GM12864 (cell line): ENCODE data around the gene FARP1.

ENCODE experiments used
- DNase-seq: peaks from one replicate; pipeline ENCODE4 v3.0.0-alpha.2; 2011; ENCODE audit warnings: low read depth
- H3K4me3 ChIP-seq: 2 replicates; pipeline ENCODE4 v1.5.1; 2011; ENCODE audit warnings: mild to moderate bottlenecking, low read depth, low read length, control low read depth
- TF ChIP-seq, protein P1 (sequence below): IDR thresholded peaks from 2 replicates; pipeline ENCODE4 v1.5.1; 2011; ENCODE audit warnings: low read depth, mild to moderate bottlenecking, moderate library complexity, low read length, control low read depth, inconsistent platforms; ENCODE audit errors: missing control alignments

FARP1 gene

DNA sequence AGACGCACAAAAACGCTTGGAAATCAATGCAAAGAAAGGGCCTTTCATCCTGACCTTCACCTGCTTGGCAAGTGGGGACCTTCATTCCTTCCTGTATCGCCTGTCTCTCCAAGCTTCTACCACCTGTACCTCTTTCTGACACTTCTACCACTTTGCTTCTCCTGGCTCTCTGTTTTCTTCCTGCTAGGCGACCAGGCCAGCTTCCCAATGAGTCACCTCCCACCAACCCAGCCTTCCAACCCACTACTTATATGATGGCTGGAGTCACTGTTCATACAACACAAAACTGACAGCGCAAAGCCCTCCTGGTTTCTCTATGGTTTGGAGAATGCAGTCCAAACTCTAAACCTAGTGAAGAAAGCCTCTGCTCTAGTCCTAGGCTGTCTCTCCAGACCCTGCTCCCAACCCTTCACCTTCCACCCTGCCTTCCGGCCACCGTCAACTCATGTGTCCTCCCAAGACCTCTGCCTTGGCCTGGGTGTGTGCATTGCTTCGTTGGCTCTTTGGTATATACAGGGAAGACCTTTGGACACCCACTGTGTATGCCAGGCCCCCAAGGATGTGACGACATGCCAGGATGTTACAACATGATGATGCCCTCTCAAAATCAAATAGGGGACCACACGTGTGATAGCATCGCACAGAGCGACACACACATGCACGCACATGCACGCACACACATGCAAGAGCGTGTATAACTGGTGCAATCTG is 285.5 kb downstream of the FARP1 start:
- DNase-seq: no peak
- no peak overlapping the region for H3K4me3 ChIP-seq
- TF ChIP-seq, protein P1, sequence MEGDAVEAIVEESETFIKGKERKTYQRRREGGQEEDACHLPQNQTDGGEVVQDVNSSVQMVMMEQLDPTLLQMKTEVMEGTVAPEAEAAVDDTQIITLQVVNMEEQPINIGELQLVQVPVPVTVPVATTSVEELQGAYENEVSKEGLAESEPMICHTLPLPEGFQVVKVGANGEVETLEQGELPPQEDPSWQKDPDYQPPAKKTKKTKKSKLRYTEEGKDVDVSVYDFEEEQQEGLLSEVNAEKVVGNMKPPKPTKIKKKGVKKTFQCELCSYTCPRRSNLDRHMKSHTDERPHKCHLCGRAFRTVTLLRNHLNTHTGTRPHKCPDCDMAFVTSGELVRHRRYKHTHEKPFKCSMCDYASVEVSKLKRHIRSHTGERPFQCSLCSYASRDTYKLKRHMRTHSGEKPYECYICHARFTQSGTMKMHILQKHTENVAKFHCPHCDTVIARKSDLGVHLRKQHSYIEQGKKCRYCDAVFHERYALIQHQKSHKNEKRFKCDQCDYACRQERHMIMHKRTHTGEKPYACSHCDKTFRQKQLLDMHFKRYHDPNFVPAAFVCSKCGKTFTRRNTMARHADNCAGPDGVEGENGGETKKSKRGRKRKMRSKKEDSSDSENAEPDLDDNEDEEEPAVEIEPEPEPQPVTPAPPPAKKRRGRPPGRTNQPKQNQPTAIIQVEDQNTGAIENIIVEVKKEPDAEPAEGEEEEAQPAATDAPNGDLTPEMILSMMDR: no peak

DNA sequence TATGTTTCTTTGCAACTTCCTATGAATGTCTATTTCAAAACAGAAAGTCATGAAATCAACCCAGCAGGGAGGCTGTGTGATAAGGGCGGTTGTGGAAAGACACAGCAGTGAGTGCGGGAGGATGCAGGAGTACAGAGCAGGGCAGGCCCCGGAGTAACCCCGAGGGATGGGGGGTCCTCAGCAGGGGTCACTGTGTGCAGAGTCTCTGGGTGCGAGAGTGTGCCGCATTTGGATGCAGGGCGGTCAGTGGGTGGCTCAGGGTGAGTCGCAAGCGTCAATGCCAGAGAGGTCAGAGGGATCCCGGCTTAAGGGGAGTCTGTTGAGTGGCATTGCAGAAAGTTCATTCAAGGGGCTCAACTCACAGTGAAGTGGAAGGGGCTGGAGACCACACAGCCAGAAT is 286.2 kb downstream of the FARP1 start:
- no peak overlapping the region for H3K4me3 ChIP-seq
- DNase-seq: no peak
- TF ChIP-seq, protein P1: no peak

DNA sequence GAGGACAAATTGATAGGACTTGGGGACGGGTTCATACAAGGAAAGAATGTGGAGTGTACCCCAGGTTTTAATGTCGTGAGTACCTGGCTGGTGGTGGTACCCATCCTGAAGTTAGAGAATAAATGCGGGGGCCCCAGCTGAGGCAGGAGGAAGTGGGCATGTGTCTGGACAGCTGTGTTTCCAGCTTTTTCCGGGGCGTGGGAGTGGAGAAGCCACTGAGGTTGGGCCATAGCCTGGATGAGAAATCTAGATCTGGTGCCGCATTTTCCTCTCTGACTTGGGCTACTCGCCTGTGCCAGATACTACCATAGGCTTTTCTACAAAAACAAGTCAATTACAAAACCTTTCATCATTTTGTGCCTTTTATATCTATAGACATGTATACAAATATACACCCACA is 286.6 kb downstream of the FARP1 start:
- TF ChIP-seq, protein P1: no peak
- H3K4me3 ChIP-seq: no peak overlapping the region
- no peak for DNase-seq

DNA sequence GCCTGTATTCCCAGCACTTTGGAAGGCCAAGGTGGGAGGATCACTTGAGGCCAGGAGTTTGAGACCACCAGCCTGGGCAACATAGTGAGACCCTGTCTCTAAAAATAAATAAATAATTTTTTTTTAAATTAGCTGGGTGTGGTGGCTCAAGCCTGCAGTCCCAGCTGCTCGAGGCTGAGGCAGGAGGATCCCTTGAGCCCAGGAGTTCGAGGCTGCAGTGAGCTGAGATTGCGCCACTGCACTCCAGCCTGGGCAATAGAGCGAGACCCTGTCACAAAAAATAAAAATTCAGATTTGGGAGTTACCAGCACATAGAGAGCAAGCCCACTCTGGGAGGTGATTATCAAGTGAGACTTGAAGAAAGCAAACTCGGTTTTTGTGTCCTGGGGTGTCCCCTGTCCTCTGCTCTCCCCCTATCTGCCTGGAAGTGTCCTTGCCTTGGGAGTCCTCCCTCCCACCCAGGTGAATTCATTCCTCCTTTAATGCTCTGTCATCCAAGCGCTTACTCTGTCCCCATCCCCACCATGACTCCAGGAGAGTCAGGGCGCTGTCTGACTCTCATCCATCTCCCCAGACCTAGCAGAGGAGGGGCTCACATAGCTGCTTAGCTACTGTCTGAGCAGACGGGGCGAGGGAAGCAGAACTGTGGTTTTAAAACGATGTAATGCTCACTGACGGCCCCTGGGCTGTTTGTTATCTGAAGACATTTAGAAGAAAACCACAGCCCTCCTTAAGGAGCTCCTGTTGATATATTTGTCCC is 287.3 kb downstream of the FARP1 start:
- no peak overlapping the region for H3K4me3 ChIP-seq
- DNase-seq: no peak
- TF ChIP-seq, protein P1: no peak

DNA sequence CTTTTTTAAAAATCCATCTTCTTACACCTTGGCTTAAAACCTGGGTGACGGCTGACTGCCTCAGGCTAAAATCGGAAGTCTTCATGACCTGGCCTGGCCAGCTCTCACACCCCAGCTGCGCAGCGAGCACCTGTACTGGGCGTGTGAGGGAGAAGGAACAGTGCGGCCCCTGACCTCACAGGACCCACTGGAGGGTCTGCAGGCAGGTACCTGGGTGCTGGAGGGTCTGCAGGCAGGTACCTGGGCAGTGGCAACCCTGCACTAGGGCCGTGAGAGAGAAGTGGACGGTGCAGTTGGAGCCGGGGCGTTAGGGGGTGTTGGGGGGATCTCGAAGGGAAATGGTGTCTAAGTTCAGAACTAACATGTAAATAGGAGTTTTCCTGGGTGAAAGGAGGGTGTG is 289.7 kb downstream of the FARP1 start:
- TF ChIP-seq, protein P1: no peak
- DNase-seq: no peak
- no peak overlapping the region for H3K4me3 ChIP-seq

DNA sequence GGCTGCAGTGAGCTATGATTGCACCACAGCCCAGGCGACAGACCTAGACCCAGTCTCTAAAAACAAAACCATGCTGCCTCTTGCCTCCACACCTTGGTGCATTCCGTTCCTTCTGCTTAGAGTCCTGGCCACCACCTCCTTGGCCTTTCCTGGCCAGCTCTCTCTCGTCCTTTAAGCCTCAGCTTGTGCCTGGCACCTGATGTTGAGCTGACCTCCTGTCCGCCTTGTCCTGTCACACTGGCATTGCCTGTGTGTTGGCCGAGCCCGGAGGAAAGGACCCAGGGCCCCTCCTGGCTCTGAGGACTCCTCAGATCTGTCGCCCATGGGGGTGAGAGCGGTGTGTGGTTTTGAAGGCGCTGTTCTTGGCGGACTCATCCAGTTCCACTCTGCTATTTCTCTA is 290.8 kb downstream of the FARP1 start:
- TF ChIP-seq, protein P1: no peak
- no peak for DNase-seq
- no peak overlapping the region for H3K4me3 ChIP-seq
